GM19328 (cell line): ENCODE data around the gene MRM3.
A peak's percentile ranks its signal among the peaks of the same experiment; 100 is the strongest.
"Not testable (repeated sequence)": the region's sequence is repeated elsewhere in the genome, so short reads cannot be mapped to it uniquely, and the experiment has no call there.

Experiments
- ATAC-seq: cut with Tn5 transposase; IDR thresholded peaks from one replicate; pipeline ENCODE4 v1.9.1; 2021; ENCODE audit warnings: mild to moderate bottlenecking, moderate library complexity; ENCODE audit not compliant: unreplicated experiment

The MRM3 gene, protein sequence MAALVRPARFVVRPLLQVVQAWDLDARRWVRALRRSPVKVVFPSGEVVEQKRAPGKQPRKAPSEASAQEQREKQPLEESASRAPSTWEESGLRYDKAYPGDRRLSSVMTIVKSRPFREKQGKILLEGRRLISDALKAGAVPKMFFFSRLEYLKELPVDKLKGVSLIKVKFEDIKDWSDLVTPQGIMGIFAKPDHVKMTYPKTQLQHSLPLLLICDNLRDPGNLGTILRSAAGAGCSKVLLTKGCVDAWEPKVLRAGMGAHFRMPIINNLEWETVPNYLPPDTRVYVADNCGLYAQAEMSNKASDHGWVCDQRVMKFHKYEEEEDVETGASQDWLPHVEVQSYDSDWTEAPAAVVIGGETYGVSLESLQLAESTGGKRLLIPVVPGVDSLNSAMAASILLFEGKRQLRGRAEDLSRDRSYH

DNA sequence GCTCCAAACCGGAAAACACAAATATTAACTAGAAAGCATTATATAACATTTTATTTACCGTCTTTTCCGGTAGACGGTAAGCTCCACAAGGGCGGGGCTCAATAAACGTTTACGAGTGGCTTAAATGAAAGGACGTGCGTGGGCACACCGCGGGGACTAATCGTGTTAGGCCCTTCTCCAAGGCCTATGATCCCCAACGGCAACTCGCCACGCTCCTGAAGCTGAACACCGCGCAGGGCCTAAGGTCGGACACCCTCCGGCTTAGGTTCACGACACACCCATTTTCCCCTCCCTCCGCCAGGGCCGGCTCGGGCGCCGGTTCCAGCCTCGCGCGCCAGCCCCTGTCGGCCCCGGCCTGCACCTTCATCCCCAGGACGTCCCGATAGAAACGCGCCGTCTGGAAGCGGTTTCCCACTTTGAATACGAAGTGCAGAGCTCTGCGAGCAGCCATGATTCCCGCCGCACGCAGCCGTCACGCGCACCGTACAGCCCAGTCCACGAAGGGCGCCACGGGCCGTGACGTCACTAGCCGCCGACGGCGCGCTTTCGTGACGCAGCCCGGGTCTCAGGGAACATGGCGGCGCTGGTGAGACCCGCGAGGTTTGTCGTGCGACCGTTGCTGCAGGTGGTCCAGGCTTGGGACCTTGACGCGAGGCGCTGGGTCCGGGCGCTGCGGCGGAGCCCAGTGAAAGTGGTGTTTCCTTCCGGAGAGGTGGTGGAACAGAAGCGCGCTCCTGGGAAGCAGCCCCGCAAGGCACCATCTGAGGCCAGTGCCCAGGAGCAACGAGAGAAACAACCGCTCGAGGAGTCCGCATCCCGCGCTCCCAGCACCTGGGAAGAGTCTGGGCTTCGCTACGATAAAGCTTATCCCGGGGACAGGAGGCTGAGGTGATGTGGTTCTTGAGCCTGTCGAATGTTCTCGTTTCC lies at the start of gene MRM3, which contains the start of gene GLOD4:
Gene MRM3 (plus strand): TSS at position 549 of the 927 bp plus-strand sequence. CDS start 26 bp downstream, at position 575.
Gene GLOD4 (minus strand): TSS at position 476 of the 927 bp plus-strand sequence. CDS start 25 bp downstream, at position 451.
- ATAC-seq = peak; percentile 87

DNA sequence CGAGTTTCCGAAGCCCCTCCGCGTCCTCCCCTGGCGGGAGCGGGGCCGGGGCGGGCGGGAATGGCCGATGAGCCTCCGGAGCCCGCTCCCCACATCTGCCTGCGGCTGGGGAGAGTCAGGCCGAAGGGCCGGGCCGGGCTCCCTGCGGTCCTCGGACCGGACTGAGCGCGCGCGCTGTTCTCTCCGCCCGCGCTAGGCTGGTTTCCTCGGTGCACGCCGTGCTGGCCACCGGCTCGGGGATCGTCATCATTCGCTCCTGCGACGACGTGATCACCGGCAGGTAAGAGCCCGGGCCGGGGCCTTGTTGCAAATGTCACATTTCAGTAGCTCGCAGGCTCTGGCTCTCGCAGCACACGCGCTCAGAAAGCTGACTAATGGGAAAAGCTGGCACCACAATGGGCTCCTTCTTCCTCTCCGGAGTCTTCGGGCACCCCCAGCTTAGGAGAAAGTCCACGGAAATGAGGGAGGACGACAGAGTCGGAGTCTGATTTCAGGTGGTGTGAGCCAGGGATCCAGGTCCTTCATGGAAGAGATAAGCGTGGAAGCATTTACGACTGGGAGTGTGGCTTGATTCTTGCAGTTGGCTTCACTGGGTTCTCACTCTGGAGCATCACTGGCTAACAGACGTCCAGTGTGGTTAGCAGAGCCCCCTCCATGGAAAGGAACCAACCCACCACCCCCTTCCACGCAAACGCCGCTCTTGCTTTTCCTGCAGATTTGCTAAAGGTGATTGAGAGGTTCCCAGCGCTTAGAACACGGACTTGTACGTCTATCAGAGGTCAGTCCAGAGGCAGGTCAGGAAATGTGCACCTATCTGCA lies 49.0 kb upstream of the MRM3 start:
- peak; percentile 34 for ATAC-seq

DNA sequence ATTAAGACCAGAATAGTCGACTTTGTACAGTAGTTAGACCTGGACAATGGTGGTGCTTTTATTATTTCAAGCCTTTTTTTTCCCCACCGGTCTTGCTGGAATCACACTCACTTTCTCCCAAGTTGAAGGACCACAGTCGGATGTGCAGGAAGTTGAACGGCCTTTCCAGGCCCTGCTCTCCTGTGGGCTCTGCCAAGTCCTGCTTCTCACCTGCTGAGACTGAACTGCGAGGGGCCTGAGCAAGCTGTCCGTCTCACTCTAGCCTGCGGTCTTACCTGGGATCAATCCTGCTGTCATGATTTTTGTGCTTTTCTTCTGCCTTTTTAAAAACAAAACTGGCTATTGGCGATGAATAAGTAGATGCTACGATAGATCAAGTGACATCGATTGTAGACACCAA lies 48.4 kb upstream of the MRM3 start:
- no peak for ATAC-seq

DNA sequence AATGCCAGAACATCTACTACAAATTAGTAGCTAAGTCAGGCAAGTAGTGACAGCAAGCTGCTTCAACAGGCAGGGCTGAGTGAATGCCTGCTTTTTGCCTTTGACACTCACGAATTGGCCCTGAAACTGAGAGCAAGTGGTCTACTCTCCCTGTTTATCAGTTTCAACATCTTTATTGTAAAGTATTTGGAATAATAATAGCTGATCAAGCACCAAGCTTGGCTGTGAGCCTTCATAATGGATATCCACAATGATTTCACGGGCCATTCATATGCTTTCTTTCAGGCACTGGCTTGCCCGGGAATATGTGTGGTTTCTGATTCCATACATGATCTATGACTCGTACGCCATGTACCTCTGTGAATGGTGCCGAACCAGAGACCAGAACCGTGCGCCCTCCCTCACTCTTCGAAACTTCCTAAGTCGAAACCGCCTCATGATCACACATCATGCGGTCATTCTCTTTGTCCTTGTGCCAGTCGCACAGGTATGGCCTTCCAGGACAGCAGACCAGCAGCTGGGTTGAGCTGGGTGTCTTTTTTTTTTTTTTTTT lies 44.5 kb upstream of the MRM3 start:
- no peak for ATAC-seq

DNA sequence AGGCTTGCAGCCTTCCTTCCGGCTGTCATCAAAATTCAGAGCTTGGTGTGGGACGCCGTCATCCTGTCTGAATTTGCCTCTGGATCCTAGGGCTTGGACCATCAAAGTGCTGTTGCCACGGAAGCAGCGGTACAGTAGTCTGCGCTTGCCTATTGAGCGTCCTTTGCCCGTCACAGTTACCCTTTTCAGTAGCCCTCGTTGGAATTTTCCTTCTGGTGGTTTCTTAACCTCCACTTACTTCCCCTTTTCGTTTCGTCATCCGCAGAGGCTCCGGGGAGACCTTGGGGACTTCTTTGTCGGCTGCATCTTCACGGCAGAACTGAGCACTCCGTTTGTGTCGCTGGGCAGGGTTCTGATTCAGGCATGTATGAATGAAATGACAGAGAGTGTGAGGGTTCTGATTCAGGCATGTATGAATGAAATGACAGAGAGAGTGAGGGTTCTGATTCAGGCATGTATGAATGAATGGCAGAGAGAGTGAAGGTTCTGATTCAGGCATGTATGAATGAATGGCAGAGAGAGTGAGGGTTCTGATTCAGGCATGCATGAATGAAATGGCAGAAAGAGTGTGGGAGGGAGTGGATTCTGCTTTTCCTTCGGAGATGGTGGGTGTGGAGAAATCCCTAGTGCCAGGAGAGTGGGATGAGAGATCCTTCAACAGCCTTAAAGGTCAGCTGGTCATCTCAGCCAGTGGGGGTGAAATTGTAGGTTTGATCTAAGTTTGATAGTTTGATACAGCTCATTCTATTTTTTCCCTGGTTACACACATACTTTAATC lies 41.7 kb upstream of the MRM3 start:
- ATAC-seq = no peak

DNA sequence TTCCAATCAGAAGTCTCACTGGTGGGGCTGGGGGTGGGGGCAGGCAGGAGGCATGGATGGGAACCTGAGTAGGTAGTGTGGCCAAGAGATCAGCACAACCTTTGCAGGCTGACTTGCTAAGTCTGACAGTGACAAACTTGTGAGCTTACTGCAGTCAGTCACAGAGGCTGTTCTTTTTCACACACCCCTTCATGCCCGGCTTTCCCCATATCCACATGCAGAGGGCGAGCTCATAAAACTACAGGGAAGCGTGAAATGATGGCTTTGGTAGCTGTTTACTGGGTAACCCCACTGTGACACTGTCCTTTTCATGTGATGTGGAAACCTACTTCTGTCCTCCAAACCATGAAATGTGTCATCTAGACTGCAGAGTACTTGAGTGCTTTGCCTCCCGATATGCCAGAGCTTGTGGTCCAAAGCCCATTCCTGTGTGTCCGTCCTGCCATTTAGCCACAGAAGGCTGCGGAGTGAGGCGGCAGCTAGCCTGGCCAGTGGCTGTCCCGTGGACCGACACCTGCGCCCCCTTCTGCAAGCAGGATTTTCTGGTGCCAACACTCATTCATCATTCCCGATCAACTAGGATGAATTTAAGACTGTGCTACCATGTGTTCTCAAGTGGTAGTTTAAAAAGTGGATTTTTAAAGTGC lies 39.9 kb upstream of the MRM3 start:
- ATAC-seq = no peak

DNA sequence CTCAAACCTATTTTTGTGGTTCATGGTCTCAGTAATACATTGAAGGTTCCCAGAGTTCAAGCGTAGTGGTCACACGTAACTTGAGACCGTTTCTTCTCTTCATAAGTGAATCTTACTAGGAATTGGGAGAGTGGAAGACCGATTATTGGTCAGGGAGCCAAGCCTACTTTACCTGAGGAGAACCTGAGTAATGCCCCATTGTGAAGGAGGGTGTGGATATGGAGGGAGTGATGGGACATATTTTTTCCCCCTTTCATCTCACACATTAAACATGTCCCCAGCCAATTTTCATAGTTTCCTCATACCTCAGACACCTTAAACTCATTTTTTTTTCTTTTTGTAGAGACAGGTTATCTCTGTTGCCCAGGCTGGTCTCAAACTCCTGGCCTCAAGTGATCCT lies 39.0 kb upstream of the MRM3 start:
- no peak for ATAC-seq

DNA sequence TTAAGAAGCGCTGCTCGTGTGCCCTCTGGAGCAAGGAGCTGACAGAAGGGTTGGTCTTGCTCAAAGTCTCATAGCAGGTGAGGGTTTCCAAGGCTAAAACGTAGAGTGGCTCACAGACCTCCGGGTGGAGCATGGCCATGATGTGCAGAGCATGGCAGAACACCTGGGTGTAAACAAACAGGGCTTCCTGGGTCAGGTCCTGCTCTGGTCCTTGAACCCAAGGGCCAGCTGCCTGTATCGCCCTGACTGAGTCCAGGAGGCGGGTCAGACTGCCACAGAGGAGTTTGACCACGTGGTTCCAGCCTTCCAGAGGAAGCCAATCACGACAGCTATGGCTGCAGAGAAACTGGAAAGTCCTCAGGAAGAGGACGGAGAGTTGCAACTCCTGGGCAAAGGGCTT lies 37.2 kb upstream of the MRM3 start:
- ATAC-seq = no peak

DNA sequence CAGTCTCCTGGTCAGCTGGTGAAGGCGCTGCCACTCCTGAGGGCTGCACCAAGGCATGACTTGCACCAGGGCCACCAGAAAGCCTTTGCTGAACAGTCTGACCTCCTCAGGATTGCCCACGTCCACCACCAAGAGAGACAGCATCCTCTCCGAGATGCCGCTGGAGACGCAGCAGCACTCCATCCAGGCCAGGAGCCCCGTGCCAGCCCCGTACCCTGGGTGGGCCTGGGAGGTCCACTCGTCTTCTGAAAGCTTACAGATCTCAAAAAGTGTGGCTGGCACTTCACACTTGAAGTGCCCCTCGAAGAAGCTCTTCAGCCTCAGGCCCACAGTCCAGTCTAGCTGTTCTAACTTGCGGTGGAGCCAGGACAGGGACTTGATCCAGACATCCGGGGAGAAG lies 36.7 kb upstream of the MRM3 start:
- ATAC-seq = no peak

DNA sequence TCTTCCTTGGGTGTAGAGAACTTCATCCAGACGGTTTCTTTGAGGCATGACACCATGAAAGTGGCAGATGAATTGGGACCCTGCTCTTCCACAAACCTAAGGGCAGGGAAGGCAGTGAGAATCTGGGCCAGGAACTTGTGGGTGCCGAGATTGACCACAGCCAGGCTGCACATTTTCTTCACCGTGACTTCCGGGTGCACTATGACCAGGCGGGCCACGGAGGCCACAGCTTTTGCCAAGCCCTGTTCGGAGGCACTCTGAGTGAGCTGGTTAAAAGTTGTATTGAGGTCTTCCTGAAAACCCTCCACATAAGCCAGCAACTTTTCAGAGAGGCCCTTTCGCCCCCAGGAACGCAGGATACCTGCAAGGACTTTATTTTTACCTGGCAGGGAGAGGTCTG lies 36.0 kb upstream of the MRM3 start:
- ATAC-seq = no peak

DNA sequence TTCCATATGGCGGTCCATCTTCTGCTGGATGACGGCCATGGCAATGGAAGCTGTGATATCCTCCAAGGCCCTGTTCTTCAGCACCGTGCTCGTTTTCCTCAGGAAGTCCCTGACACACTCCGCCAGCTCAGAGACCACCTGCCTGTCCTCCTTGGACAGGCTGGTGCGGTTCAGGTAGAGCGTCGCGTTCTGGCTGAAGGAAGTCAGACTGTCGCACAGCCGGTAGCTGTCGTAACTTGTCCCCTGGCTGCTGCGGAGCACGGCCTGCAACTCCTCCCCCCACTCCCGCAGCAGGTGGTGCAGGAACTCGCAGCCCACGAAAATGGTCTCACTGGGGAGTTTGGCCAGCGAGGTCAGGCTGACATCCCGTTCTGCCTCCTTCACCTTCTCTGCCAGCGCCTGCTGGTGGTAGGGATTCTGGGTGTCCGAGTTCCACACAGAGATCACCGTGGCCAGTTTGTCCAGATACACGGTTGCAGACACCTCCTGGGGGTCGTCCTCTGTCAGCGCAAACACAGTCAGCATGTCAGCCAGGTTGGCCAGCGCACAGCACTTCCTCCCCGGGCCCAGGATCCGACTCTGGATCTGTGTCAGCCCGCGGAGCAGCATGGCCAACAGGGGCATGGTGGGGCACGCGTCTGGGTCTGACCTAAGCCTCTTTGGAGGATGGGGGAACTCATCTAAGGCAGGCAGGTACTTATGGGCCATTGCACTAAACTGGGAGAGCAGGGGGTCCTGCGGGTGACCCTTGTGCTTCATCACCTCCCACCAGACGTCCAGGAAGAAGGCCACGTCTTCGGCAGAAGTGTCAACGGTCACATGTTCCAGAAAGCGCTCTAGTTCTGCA lies 35.1 kb upstream of the MRM3 start:
- ATAC-seq = no peak

DNA sequence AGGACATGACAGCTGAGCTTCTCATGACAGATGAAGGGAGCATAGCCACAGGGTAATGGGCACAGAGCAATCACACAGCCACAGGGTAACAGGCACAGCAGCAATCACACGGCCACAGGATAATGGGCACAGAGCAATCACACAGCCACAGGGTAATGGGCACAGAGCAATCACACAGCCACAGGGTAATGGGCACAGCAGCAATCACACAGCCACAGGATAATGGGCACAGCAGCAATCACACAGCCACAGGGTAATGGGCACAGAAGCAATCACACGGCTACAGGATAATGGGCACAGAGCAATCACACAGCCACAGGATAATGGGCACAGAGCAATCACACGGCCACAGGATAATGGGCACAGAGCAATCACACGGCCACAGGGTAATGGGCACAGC lies 33.5 kb upstream of the MRM3 start:
- ATAC-seq = not testable (repeated sequence)

DNA sequence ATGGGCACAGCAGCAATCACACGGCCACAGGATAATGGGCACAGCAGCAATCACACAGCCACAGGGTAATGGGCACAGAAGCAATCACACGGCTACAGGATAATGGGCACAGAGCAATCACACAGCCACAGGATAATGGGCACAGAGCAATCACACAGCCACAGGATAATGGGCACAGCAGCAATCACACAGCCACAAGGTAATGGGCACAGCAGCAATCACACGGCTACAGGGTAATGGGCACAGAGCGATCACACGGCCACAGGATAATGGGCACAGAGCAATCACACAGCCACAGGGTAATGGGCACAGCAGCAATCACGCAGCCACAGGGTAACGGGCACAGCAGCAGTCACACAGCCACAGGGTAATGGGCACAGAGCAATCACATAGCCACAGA lies 32.8 kb upstream of the MRM3 start:
- ATAC-seq = not testable (repeated sequence)

DNA sequence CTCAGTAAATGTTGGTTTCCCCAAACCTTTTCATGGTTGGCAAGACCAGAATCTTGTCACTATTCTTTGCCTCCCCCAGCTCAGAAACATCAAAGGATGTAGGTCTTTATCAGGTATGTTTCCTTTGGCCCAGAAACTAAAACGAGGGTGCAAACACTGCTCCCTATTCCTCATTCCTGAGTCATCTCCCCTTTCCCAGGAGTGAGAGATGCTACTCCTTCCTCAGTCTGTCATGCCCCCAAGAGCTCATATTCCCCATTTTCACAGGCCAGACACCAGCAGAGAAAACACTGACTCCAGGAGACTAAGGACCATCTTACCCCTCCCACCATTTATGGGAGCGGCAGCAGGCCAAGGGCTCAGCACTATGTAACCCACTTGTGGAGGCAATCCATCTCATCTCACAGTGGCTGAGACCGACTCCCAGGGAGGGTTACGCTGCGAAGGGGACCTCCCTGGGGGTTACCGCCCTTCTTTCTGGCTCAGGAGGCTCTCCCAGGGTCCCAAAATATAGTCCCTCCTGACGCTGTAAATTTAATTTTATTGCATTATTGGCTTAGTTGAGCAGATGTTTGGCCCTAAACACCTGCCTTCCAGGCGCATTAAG lies 31.6 kb upstream of the MRM3 start:
- no peak for ATAC-seq

DNA sequence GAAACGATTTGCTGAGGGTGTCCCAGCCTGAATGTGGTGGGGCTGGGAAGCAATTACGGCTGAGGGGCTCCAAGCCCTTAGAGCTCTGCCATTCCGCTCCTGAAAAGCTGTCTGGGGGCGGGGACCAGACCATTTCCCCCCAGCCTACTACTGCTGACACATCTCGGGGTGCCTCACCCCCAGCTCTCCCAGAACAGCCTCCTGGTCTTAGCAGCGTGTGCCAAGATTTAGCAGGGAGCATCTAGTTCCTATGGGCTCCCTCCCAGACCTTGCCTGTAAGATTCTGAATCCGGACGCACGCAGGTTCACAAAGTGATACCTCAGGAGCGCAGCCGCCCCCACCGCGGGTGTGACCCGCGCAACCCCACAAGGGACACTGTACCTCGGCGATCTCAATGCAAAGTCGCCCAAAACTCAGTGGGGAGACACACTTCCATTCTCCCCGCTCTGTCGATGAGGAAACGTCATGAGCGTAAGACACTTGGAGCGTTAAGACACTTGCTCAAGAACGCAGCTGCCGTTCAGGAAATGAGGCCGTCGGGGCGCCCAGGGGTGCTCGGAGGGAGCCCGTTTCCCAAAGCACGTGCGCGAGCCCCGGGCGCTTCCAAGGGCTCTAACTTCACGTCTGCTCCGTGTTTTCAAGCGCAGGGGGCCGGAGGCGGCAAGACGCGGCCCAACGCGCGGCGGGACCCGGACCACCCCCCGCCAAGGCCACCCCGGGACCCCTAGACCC lies 30.7 kb upstream of the MRM3 start:
- ATAC-seq = peak; percentile 23

DNA sequence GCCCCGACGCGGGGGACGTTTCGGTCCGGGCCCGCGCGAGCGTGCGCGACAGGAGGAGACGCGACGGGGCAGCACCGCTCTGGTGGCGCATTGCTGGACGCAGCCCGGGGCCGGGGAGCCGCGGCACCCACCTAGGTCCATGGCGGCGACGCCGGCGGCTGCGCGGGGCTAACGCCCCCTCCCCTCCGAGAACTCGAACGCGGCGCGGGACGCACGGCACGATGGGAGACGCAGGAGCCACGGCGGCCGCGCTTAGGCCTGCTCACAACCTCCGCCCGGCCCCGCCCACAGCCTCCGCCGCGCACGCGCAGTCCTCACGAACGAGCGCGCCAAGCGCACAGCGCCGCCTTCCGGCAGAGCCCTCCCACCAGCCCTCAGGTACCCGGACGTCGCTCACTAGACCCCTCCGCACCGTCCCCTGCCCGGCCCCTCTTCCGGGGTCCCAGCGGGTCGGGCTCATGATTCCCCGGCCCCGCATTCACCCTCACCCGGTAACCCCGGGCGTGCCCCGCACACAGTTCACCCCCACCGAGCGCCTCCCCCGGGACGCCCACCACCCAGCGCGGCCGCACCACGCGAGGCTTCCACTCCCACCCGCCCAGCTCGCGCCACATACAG lies 30.0 kb upstream of the MRM3 start, which contains the start of gene GEMIN4:
Gene GEMIN4 (minus strand): TSS at position 263 of the 618 bp plus-strand sequence. CDS start 122 bp downstream, at position 141.
- peak; percentile 78 for ATAC-seq
